GM12878 (cell line): ENCODE results near the gene FAM222B. TPM values are rescaled to one million over a fixed set of nuclear protein-coding genes. Genes with fewer than 3 reads are reported as not detected.

Source experiments
- BMI1 ChIP-seq: fragments of 450-650 bp; IDR thresholded peaks from 2 replicates; pipeline ENCODE4 v1.6.1; 2016; ENCODE audit warnings: mild to moderate bottlenecking, moderate library complexity, borderline replicate concordance
- CUX1 ChIP-seq: IDR thresholded peaks from 2 replicates; pipeline ENCODE4 v1.6.1; 2012; ENCODE audit warnings: improper control_type of control experiment, low read depth, low read length; ENCODE audit not compliant: insufficient replicate concordance
- EGR1 ChIP-seq, 2 experiments: IDR thresholded peaks; 1 replicate in 1 of 2; 2 replicates in 1 of 2; pipeline ENCODE4 v1.6.1; 2011 to 2012; ENCODE audit warnings: low read depth in 2 of 2, low read length in 2 of 2, borderline replicate concordance in 1 of 2, mild to moderate bottlenecking in 1 of 2, moderate library complexity in 1 of 2
- ELK1 ChIP-seq: IDR thresholded peaks from 2 replicates; pipeline ENCODE4 v1.6.1; 2012; ENCODE audit warnings: low read depth, low read length, improper control_type of control experiment
- GABPA ChIP-seq: IDR thresholded peaks from 2 replicates; pipeline ENCODE4 v1.6.1; 2014; ENCODE audit warnings: antibody characterized with exemption, low read depth, mild to moderate bottlenecking, inconsistent platforms
- HDAC6 ChIP-seq: fragments of 200-600 bp; sonication (generic); IDR thresholded peaks from one replicate; pipeline ENCODE4 v1.8.0; 2017; ENCODE audit warnings: antibody characterized with exemption; ENCODE audit not compliant: unreplicated experiment
- KAT2A ChIP-seq: conservative IDR thresholded peaks from 2 replicates; pipeline ENCODE4 v1.6.1; 2011; ENCODE audit warnings: low read depth, low read length; ENCODE audit not compliant: control insufficient read depth
- KDM1A ChIP-seq: fragments of 200-600 bp; sonication (generic); IDR thresholded peaks from 2 replicates; pipeline ENCODE4 v1.6.1; 2016; ENCODE audit warnings: borderline replicate concordance
- MTA3 ChIP-seq: IDR thresholded peaks from 2 replicates; pipeline ENCODE4 v1.6.1; 2012; ENCODE audit warnings: low read length, inconsistent platforms, borderline replicate concordance
- NRF1 ChIP-seq: conservative IDR thresholded peaks from 2 replicates; pipeline ENCODE4 v1.6.1; 2011; ENCODE audit warnings: mild to moderate bottlenecking, low read depth, low read length, improper control_type of control experiment
- PRDM15 ChIP-seq: fragments of 450-650 bp; formaldehyde crosslinking; IDR thresholded peaks from 2 replicates; pipeline ENCODE4 v1.4.0; 2020; ENCODE audit warnings: mild to moderate bottlenecking, moderate library complexity
- RB1 ChIP-seq: fragments of 450-650 bp; formaldehyde crosslinking; IDR thresholded peaks from 2 replicates; pipeline ENCODE4 v1.6.1; 2017; ENCODE audit warnings: mild to moderate bottlenecking, borderline replicate concordance
- RCOR1 ChIP-seq: conservative IDR thresholded peaks from 2 replicates; pipeline ENCODE4 v1.6.1; 2012; ENCODE audit warnings: low read depth, low read length, improper control_type of control experiment
- RFX5 ChIP-seq: IDR thresholded peaks from 2 replicates; pipeline ENCODE4 v1.6.1; 2011; ENCODE audit warnings: low read depth, low read length, improper control_type of control experiment
- SPI1 ChIP-seq: IDR thresholded peaks from 2 replicates; pipeline ENCODE4 v1.6.1; 2011; ENCODE audit warnings: low read depth, mild to moderate bottlenecking, low read length, moderate library complexity, borderline replicate concordance; ENCODE audit not compliant: insufficient read depth
- STAT1 ChIP-seq: fragments of 450-650 bp; conservative IDR thresholded peaks from 2 replicates; pipeline ENCODE4 v1.6.1; 2014; ENCODE audit warnings: antibody characterized with exemption, mild to moderate bottlenecking
- SUPT20H ChIP-seq: IDR thresholded peaks from 2 replicates; pipeline ENCODE4 v1.6.1; 2011; ENCODE audit warnings: low read depth, mild to moderate bottlenecking, low read length, moderate library complexity, borderline replicate concordance; ENCODE audit not compliant: control insufficient read depth
- TAF1 ChIP-seq: IDR thresholded peaks from 2 replicates; pipeline ENCODE4 v1.6.1; 2011; ENCODE audit warnings: mild to moderate bottlenecking, low read depth, low read length, borderline replicate concordance
- polyA plus RNA-seq, 11 experiments: library from polyadenylated mRNA; depleted of rRNA in 4 of 11; unstranded in 6 of 11; stranded (reverse) in 5 of 11; fragments of >200 nt; fragmentation: Nextera tagmentation in 4 of 11; fragmentation: Illumina TruSeq in 1 of 11; extraction: Ambion mirVana in 4 of 11; extraction: Trizol in 1 of 11; gene quantifications; 1 replicate in 1 of 11; 2 replicates in 10 of 11; pipeline versions ENCODE4 v1.2.1 to v1.2.3, GENCODE V29; 2011 to 2016; ENCODE audit warnings: inconsistent platforms in 2 of 11, missing spikeins in 2 of 11, low read depth in 1 of 11
- total RNA-seq, 4 experiments: library from RNA; depleted of rRNA in 3 of 4; stranded (reverse); fragments of >200 nt in 3 of 4; fragmentation: Illumina TruSeq in 1 of 4; extraction: Trizol in 1 of 4; gene quantifications; 2 replicates each; pipeline versions ENCODE4 v1.2.1 to v1.2.3, GENCODE V29; 2013 to 2021

FAM222B gene
- total and polyA plus RNA-seq, 10 of the 15 experiments (the other 5 are each of a cell fraction or from before 2014, with no cell fraction given): 2.8 to 18.3 (median 6.4) TPM

DNA sequence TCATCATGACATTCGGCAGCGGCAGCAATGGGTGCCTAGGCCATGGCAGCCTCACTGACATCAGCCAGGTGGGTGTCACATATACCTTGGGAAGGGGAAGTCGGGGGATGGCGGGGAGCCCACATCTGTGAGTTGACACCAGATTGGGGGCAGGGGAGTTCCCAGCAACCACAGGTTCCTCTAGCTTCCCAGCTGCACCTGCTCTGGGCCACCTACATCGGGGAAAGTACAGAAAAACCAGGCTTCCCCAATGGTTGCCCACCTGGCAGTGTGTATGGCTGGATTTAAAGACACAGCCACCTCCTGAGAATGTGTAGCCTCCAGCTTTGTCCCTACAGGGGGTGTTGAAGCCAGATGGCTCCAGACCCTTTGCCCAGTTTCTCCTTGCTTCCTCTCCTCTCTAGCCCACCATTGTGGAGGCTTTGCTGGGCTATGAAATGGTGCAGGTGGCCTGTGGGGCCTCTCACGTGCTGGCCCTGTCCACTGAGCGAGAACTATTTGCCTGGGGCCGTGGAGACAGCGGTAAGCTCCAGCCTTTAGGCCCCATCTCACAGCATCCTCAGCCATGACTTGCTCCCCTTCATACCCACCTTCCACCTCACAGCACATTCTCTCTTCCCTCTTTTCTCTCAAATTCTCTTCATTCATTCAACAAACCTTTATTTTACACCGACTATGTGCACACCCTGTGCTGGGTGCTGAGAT lies 103.8 kb downstream of the FAM222B start (continued):
- TF ChIP-seq SPI1 (peak; percentile 80), CUX1 (no peak), PRDM15 (no peak), RB1 (no peak), ELK1 (no peak), HDAC6 (no peak), RCOR1 (no peak), EGR1 (IDR thresholded peaks at IDR 0.05; ENCODE audit: borderline replicate concordance in 1 of 2, low read depth in 2 of 2, low read length in 2 of 2) (peak in 1 of 2 experiments; percentile 83; a peak in 2 of 3 replicates), BMI1 (peak; percentile 23; the same call in 1 of the 2 replicates), TAF1 (no peak), GABPA (no peak), KAT2A (no peak), STAT1 (no peak), NRF1 (no peak), SUPT20H (no peak), KDM1A (no peak), MTA3 (no peak), RFX5 (no peak)
